SHP77 treated with DMSO at 0.1 percent for 48 hours (cell line): Measurements from ENCODE around the gene PHLDB3.
A peak's percentile ranks its signal among the peaks of the same experiment; 100 is the strongest.

Source experiments
- DNase-seq: peaks from one replicate; lab custom pipeline; 2025; lab: John Stamatoyannopoulos, UW

PHLDB3 gene

GRCh38 chr19:43468354-43469159, 36.0 kb downstream of the PHLDB3 start:
- no peak for DNase-seq

- no peak for DNase-seq
Observed at GRCh38 chr19:43467730-43468129, 36.8 kb downstream of the PHLDB3 start.

- DNase-seq: no peak
Observed at GRCh38 chr19:43467276-43467675, 37.3 kb downstream of the PHLDB3 start.

- no peak for DNase-seq
Observed at GRCh38 chr19:43466793-43467192, 37.8 kb downstream of the PHLDB3 start.

GRCh38 chr19:43465468-43466120, 39.0 kb downstream of the PHLDB3 start, which contains the start of gene LYPD3:
LYPD3 (minus strand) TSS chr19:43465608; CDS start chr19:43465571, 37 bp downstream.
- DNase-seq: no peak

GRCh38 chr19:43464134-43464775, 40.3 kb downstream of the PHLDB3 start:
- no peak for DNase-seq

GRCh38 chr19:43463381-43464133, 41.0 kb downstream of the PHLDB3 start:
- DNase-seq: peak; percentile 88

- DNase-seq: no peak
Observed at GRCh38 chr19:43462785-43463380, 41.7 kb downstream of the PHLDB3 start.

- no peak for DNase-seq
Observed at GRCh38 chr19:43462383-43462782, 42.2 kb downstream of the PHLDB3 start.

GRCh38 chr19:43461303-43461702, 43.2 kb downstream of the PHLDB3 start:
- no peak for DNase-seq

GRCh38 chr19:43460362-43461016, 44.1 kb downstream of the PHLDB3 start:
- DNase-seq: no peak

- DNase-seq: no peak
Observed at GRCh38 chr19:43457809-43458208, 46.7 kb downstream of the PHLDB3 start.

GRCh38 chr19:43455321-43456113, 49.0 kb downstream of the PHLDB3 start:
- DNase-seq: no peak

GRCh38 chr19:43454031-43454430, 50.5 kb downstream of the PHLDB3 start:
- no peak for DNase-seq

GRCh38 chr19:43452582-43452981, 52.0 kb downstream of the PHLDB3 start:
- DNase-seq: no peak

GRCh38 chr19:43450545-43450997, 54.0 kb downstream of the PHLDB3 start:
- DNase-seq: no peak

- DNase-seq: no peak
Observed at GRCh38 chr19:43447655-43448054, 56.9 kb downstream of the PHLDB3 start.

GRCh38 chr19:43446746-43447489, 57.6 kb downstream of the PHLDB3 start:
- DNase-seq: peak; percentile 22

- no peak for DNase-seq
Observed at GRCh38 chr19:43445426-43445825, 59.1 kb downstream of the PHLDB3 start.
